Measurements from ENCODE around the gene TMEM170B.

The TMEM170B gene

GRCh38 chr6:11623272-11623671 lies 85.7 kb downstream of the TMEM170B start:
- Histone ChIP-seq H3K9me3 (no peaks in the 10 kb centered on the region), H3K4me1 (no peaks in the 10 kb centered on the region), H3K36me3 (replicated peaks) (no peaks in the 10 kb centered on the region), H3K4me3 (no peak overlapping the region), H3K27me3 (ENCODE audit: low read depth) (no peaks in the 10 kb centered on the region)
- in situ Hi-C loops (cut with MboI; ENCODE audit: low sequenced_read_pairs) = no loop called here
- DNase-seq (ENCODE audit: low spot score in 2 of 2) = no peak

- Histone ChIP-seq H3K27me3 (ENCODE audit: low read depth) (no peaks in the 10 kb centered on the region), H3K4me3 (no peak overlapping the region), H3K4me1 (no peaks in the 10 kb centered on the region), H3K36me3 (replicated peaks) (no peaks in the 10 kb centered on the region), H3K9me3 (no peaks in the 10 kb centered on the region)
- no peak for DNase-seq (ENCODE audit: low spot score in 2 of 2)
- in situ Hi-C loops (cut with MboI; ENCODE audit: low sequenced_read_pairs) = loop anchor here (25.0 kb wide), 2 partner anchors 987 to 1262 kb away; no protein-coding TSS in a partner anchor
These were observed 87.8 kb downstream of the TMEM170B start for GRCh38 chr6:11625302-11625701.

- Histone ChIP-seq H3K4me1 (no peaks in the 10 kb centered on the region), H3K27me3 (ENCODE audit: low read depth) (no peaks in the 10 kb centered on the region), H3K9me3 (no peaks in the 10 kb centered on the region), H3K36me3 (replicated peaks) (no peaks in the 10 kb centered on the region), H3K4me3 (no peak overlapping the region)
- in situ Hi-C loops (cut with MboI; ENCODE audit: low sequenced_read_pairs) = loop anchor here (25.0 kb wide), 2 partner anchors 986 to 1261 kb away; no protein-coding TSS in a partner anchor
- DNase-seq (ENCODE audit: low spot score in 2 of 2) = no peak
These were observed 88.8 kb downstream of the TMEM170B start for GRCh38 chr6:11626356-11626755.

- in situ Hi-C loops (cut with MboI; ENCODE audit: low sequenced_read_pairs) = loop anchor here (25.0 kb wide), 2 partner anchors 984 to 1259 kb away; no protein-coding TSS in a partner anchor
These were observed 91.0 kb downstream of the TMEM170B start for GRCh38 chr6:11628562-11628961.

GRCh38 chr6:11631008-11631407 lies 93.5 kb downstream of the TMEM170B start:
- H3K27me3 ChIP-seq (ENCODE audit: low read depth) = no peaks in the 10 kb centered on the region
- no peaks in the 10 kb centered on the region for H3K36me3 ChIP-seq (replicated peaks)
- H3K4me1 ChIP-seq = no peaks in the 10 kb centered on the region
- DNase-seq (ENCODE audit: low spot score in 2 of 2) = no peak
- H3K4me3 ChIP-seq = no peak overlapping the region
- H3K9me3 ChIP-seq = no peaks in the 10 kb centered on the region
- in situ Hi-C loops (cut with MboI; ENCODE audit: low sequenced_read_pairs) = loop anchor here (25.0 kb wide), 2 partner anchors 981 to 1256 kb away; no protein-coding TSS in a partner anchor

More at GRCh38 chr6:11628562-11628961, 91.0 kb downstream of the TMEM170B start:
- H3K9me3 ChIP-seq = no peaks in the 10 kb centered on the region
- no peaks in the 10 kb centered on the region for H3K27me3 ChIP-seq (ENCODE audit: low read depth)
- no peak overlapping the region for H3K4me3 ChIP-seq
- H3K4me1 ChIP-seq = no peaks in the 10 kb centered on the region
- no peaks in the 10 kb centered on the region for H3K36me3 ChIP-seq (replicated peaks)
- DNase-seq (ENCODE audit: low spot score in 2 of 2) = no peak

GRCh38 chr6:11631539-11631938 lies 94.0 kb downstream of the TMEM170B start:
- no peaks in the 10 kb centered on the region for H3K4me1 ChIP-seq
- no peaks in the 10 kb centered on the region for H3K27me3 ChIP-seq (ENCODE audit: low read depth)
- in situ Hi-C loops (cut with MboI; ENCODE audit: low sequenced_read_pairs) = loop anchor here (25.0 kb wide), 2 partner anchors 981 to 1256 kb away; no protein-coding TSS in a partner anchor
- no peak for DNase-seq (ENCODE audit: low spot score in 2 of 2)
- H3K4me3 ChIP-seq = no peak overlapping the region
- H3K36me3 ChIP-seq (replicated peaks) = no peaks in the 10 kb centered on the region
- H3K9me3 ChIP-seq = no peaks in the 10 kb centered on the region

GRCh38 chr6:11632231-11632630 lies 94.7 kb downstream of the TMEM170B start:
- in situ Hi-C loops (cut with MboI; ENCODE audit: low sequenced_read_pairs) = loop anchor here (25.0 kb wide), 2 partner anchors 980 to 1255 kb away; no protein-coding TSS in a partner anchor
- DNase-seq (ENCODE audit: low spot score in 2 of 2) = no peak
- H3K4me1 ChIP-seq = no peaks in the 10 kb centered on the region
- no peaks in the 10 kb centered on the region for H3K27me3 ChIP-seq (ENCODE audit: low read depth)
- no peak overlapping the region for H3K4me3 ChIP-seq
- no peaks in the 10 kb centered on the region for H3K9me3 ChIP-seq
- no peaks in the 10 kb centered on the region for H3K36me3 ChIP-seq (replicated peaks)

GRCh38 chr6:11632795-11633511 lies 95.4 kb downstream of the TMEM170B start:
- H3K27me3 ChIP-seq (ENCODE audit: low read depth) = no peaks in the 10 kb centered on the region
- H3K36me3 ChIP-seq (replicated peaks) = no peaks in the 10 kb centered on the region
- H3K4me1 ChIP-seq = no peaks in the 10 kb centered on the region
- in situ Hi-C loops (cut with MboI; ENCODE audit: low sequenced_read_pairs) = loop anchor here (25.0 kb wide), 2 partner anchors 979 to 1254 kb away; no protein-coding TSS in a partner anchor
- no peak overlapping the region for H3K4me3 ChIP-seq
- no peak for DNase-seq (ENCODE audit: low spot score in 2 of 2)
- no peaks in the 10 kb centered on the region for H3K9me3 ChIP-seq
